ENCODE data around the gene IZUMO4. TPM values are rescaled to one million over a fixed set of nuclear protein-coding genes. Genes with fewer than 3 reads are reported as not detected.

The IZUMO4 gene
- total and polyA plus RNA-seq, 10 of the 15 experiments (the other 5 are each of a cell fraction or from before 2014, with no cell fraction given) = 0.53 to 27.1 (median 7.5) TPM

GRCh38 chr19:2058570-2059421 is 37.9 kb upstream of the IZUMO4 start:
- Histone ChIP-seq H3K4me1 (ENCODE audit: control insufficient read depth, insufficient read depth, low read length) (peaks cover 44% of the 10 kb centered on the region), H3K4me3 (no peak overlapping the region), H3K9ac (ENCODE audit: control insufficient read depth, insufficient read depth, low read length) (no peak overlapping the region), H3K4me2 (ENCODE audit: control insufficient read depth, insufficient read depth) (no peak overlapping the region), H3K27me3 (replicated peaks in 1 of 2; ENCODE audit: control insufficient read depth in 2 of 2, insufficient read depth in 2 of 2, low read length in 1 of 2) (no peaks in the 10 kb centered on the region), H3K27ac (ENCODE audit: control insufficient read depth, insufficient read depth) (no peak overlapping the region), H2AFZ (ENCODE audit: control insufficient read depth, low read depth, low read length) (no peak overlapping the region), H3K36me3 (ENCODE audit: control insufficient read depth in 2 of 2, insufficient read depth in 2 of 2, low read length in 1 of 2) (no peaks in the 10 kb centered on the region), H4K20me1 (ENCODE audit: control insufficient read depth, insufficient read depth) (no peaks in the 10 kb centered on the region), H3K9me3 (replicated peaks; ENCODE audit: control insufficient read depth, insufficient read depth, low read length) (no peaks in the 10 kb centered on the region), H3K79me2 (ENCODE audit: control insufficient read depth, insufficient read depth, low read length) (peaks cover 20% of the 10 kb centered on the region)
- no peak for TF ChIP-seq PAX8 (IDR thresholded peaks at IDR 0.05)
- TF ChIP-seq SUPT20H (IDR thresholded peaks at IDR 0.05; ENCODE audit: borderline replicate concordance, control insufficient read depth, low read depth, low read length) = no peak
- TF ChIP-seq ZNF622 (IDR thresholded peaks at IDR 0.05) = no peak
- peak; percentile 46; the same call in 1 of the 2 replicates for TF ChIP-seq MLLT1 (IDR thresholded peaks at IDR 0.05)
- no peak for TF ChIP-seq MYC (IDR thresholded peaks at IDR 0.05; ENCODE audit: insufficient read depth, insufficient read length, insufficient replicate concordance, low read length, severe bottlenecking)
- intact Hi-C loops (cut with micrococcal nuclease; ENCODE audit: unreplicated experiment) (no loop called here), in situ Hi-C loops (cut with MboI) (no loop called here)
- WGBS (ENCODE audit: insufficient coverage, insufficient replicate concordance, low lambda C conversion rate, missing lambda C conversion rate) = 86% methylated on average over 26 of the region's 27 CpGs
- POLR2A ChIA-PET = interaction anchor here (0.8 to 1.5 kb wide), 2 partner anchors 24 to 33 kb away, joined by 5 to 7 read pairs; no protein-coding TSS in a partner anchor
- no peak for FAIRE-seq
- CTCF ChIA-PET = interaction anchor here (1.0 kb wide), 1 partner anchor 29 kb away, joined by 3 read pairs; no protein-coding TSS in a partner anchor
- BruUV-seq (replicated peaks) = no TSS peak
- SMC1A ChIA-PET (ENCODE audit: uncharacterized antibody, unreplicated experiment) = no interaction called here
- RAD21 ChIA-PET (ENCODE audit: unreplicated experiment) = no interaction called here
- DNase-seq (ENCODE audit: low read depth, low spot score) = no peak
- no peak for ATAC-seq

All from GM12878 (cell line).